Colonic mucosa (tissue), 4 donors: Measurements from ENCODE around the gene FHIT. TPM values are rescaled to one million over a fixed set of nuclear protein-coding genes. Genes with fewer than 3 reads are reported as not detected.
"Not testable (repeated sequence)": the region's sequence is repeated elsewhere in the genome, so short reads cannot be mapped to it uniquely, and the experiment has no call there.

Source experiments
- DNase-seq: peaks from one replicate; pipeline ENCODE4 v3.0.0-alpha.2; 2020
- H3K27ac ChIP-seq: fragments of 200-600 bp; one replicate; pipeline ENCODE4 v1.8.0; 2021
- H3K27me3 ChIP-seq: fragments of 200-600 bp; one replicate; pipeline ENCODE4 v1.8.0; 2021
- H3K36me3 ChIP-seq: fragments of 200-600 bp; one replicate; pipeline ENCODE4 v1.8.0; 2021
- H3K4me1 ChIP-seq: fragments of 200-600 bp; one replicate; pipeline ENCODE4 v1.8.0; 2021; ENCODE audit warnings: mild to moderate bottlenecking
- H3K4me3 ChIP-seq: fragments of 200-600 bp; one replicate; pipeline ENCODE4 v1.8.0; 2021
- H3K9ac ChIP-seq, 2 donors: one replicate each; pipeline ENCODE4 v1.7.0; 2013; ENCODE audit warnings: control low read depth in 2 of 2, low read depth in 2 of 2, low read length in 2 of 2
- H3K9me3 ChIP-seq: fragments of 200-600 bp; one replicate; pipeline ENCODE4 v1.8.0; 2021
- CTCF ChIP-seq: fragments of 200-600 bp; IDR thresholded peaks from one replicate; pipeline ENCODE4 v1.8.0; 2022; ENCODE audit warnings: antibody characterized with exemption, mild to moderate bottlenecking
- intact Hi-C: fragments of 100-400 bp; cut with DNase I; formaldehyde crosslinking; loops from one replicate; pipeline ENCODE4 v1.14.1; 2022
- total RNA-seq, 2 donors: library from RNA; stranded (reverse); fragmentation: NEBNext Ultra II Directional in 1 of 2; extraction: Animal tissue kit (Norgen Biotek cat#: 25700) in 1 of 2; gene quantifications; one replicate each; pipeline ENCODE4 v1.2.1, GENCODE V29; 2021
- donor health status: healthy.
- donor health status: DM: no; HTN: no; CAD: no.
- donor health status: DM: no; HTN: no; CAD: no.

Gene FHIT
- total RNA-seq, 2 donors from 2014 or later: 7.7 to 9.4 TPM

DNA sequence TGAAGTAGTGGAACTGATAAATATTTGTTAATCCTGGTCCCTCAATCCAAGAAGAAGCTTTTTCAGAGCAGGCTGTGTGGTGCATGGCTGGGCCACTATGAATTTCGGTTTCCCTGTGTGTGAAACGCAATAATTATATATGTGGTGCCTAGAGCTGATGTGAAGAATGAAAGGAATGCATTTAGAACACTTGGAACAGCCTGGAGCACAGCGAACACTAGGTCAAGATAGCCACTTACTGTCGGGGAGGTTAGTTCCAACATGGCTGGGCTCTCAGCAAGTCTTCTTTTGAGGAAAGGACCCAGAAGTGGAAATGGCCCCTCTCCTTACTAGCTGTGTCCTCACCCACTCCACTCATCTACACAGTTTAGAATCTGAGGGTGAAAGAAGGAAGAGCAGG, 245.7 kb downstream of the FHIT start:
- no peak for TF ChIP-seq CTCF
- DNase-seq: no peak
- no peaks in the 10 kb centered on the region for H3K27me3 ChIP-seq
- H3K27ac ChIP-seq: no peak overlapping the region
- H3K4me3 ChIP-seq: no peak overlapping the region
- no peak overlapping the region for H3K9ac ChIP-seq
- no peaks in the 10 kb centered on the region for H3K36me3 ChIP-seq
- intact Hi-C loops: no loop called here
- no peaks in the 10 kb centered on the region for H3K4me1 ChIP-seq
- H3K9me3 ChIP-seq: no peaks in the 10 kb centered on the region

DNA sequence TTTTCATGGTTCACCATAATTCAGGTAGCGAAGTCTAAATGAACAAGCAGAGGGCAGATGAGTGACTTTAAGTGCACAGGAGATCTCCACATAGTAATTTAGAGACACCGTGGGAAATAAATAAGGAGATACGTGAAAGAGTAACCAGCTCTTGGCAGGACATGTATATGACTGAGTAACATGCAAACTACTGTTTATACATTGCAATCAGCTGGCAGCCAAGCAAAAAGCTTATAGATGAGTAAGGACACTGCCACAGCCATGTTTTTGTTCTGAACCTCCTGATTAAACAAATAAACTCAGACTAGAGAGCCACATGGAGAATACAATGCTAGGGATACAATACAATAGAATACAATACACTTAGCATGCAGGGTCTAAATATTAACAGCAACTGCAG, 252.4 kb downstream of the FHIT start:
- no peaks in the 10 kb centered on the region for H3K9me3 ChIP-seq
- no peak overlapping the region for H3K27ac ChIP-seq
- H3K9ac ChIP-seq: no peak overlapping the region
- H3K4me3 ChIP-seq: no peak overlapping the region
- no peak for TF ChIP-seq CTCF
- no peaks in the 10 kb centered on the region for H3K27me3 ChIP-seq
- H3K36me3 ChIP-seq: no peaks in the 10 kb centered on the region
- intact Hi-C loops: no loop called here
- no peaks in the 10 kb centered on the region for H3K4me1 ChIP-seq
- no peak for DNase-seq

- Histone ChIP-seq H3K27ac (no peak overlapping the region), H3K4me3 (no peak overlapping the region), H3K9me3 (no peaks in the 10 kb centered on the region), H3K9ac (no peak overlapping the region), H3K27me3 (no peaks in the 10 kb centered on the region), H3K36me3 (no peaks in the 10 kb centered on the region), H3K4me1 (no peaks in the 10 kb centered on the region)
- TF ChIP-seq CTCF: no peak
- intact Hi-C loops: no loop called here
- DNase-seq: no peak
Observed at GRCh38 chr3:60992395-60992794, 258.9 kb downstream of the FHIT start.

DNA sequence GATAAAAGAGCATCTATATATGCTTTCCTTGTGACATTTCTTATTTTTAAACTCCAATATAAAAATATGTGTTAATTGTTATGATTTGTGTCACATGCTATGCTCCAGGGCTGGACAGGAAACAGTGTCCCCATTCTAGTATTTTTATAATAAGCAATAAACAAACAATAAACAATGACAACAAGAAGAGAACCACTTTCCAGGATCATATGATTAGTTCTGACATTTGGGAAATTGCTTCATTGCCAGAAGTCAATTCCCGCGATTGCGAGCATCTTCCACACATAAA, 260.9 kb downstream of the FHIT start:
- H3K9ac ChIP-seq: no peak overlapping the region
- TF ChIP-seq CTCF: no peak
- intact Hi-C loops: no loop called here

DNA sequence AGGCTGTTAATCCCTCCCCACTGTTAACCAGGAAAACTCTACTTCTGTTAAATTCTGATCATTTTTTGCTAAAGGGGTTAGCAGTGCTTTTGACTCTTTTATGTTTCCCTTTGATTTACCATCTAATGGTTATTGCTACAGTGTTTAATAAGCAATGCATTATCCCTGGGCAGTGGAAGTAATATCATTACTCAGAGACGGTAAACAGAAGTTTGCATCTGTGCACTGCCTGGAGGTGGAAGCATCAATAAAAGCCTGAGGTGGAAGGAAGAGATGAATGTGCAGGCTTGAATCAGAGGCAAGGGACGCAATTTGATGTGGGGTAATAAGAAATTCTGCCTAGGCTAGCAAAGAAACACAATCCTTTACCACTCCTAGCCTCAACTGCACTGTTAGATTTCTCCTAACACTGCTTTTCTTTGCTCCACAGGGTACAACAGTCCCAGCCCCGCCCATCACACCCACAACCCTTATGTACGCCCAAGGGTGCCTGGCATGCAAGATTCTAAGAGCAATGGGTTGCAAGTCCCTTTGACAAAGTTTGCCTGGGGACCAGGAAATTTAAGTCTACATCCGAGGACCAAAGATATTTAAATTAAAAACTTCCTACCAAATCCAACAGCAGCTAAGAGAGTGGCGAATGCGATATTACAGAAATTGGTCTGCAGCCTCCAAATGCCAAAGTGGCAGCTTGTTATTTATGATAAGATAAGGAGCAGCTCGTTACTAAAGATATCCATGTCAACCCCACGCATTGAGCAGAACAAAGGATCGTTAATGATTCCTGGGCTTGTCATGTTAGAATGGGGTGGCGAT, 261.4 kb downstream of the FHIT start:
- no peak for TF ChIP-seq CTCF
- Histone ChIP-seq H3K4me1 (no peaks in the 10 kb centered on the region), H3K4me3 (no peak overlapping the region), H3K9me3 (no peaks in the 10 kb centered on the region), H3K27ac (no peak overlapping the region), H3K27me3 (no peaks in the 10 kb centered on the region), H3K36me3 (no peaks in the 10 kb centered on the region), H3K9ac (no peak overlapping the region)
- intact Hi-C loops: no loop called here
- no peak for DNase-seq

More for the DNA sequence above, 260.9 kb downstream of the FHIT start:
- Histone ChIP-seq H3K27me3 (no peaks in the 10 kb centered on the region), H3K4me3 (no peak overlapping the region), H3K36me3 (no peaks in the 10 kb centered on the region), H3K27ac (no peak overlapping the region), H3K4me1 (no peaks in the 10 kb centered on the region), H3K9me3 (no peaks in the 10 kb centered on the region)
- DNase-seq: no peak

DNA sequence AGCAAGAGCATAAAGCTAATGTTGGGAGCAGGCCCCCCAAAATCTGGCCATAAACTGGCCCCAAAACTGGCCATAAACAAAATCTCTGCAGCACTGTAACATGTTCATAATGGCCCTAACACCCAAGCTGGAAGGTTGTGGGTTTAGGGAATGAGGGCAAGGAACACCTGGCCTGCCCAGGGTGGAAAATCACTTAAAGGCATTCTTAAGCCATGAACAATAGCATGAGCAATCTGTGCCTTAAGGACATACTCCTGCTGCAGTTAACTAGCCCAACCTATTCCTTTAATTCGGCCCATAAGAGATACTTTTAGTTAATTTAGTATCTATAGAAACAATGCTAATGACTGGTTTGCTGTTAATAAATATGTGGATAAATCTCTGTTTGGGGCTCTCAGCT, 264.1 kb downstream of the FHIT start:
- intact Hi-C loops, DNase-seq, H3K9me3 ChIP-seq, H3K27me3 ChIP-seq, H3K4me3 ChIP-seq, H3K4me1 ChIP-seq, H3K9ac ChIP-seq, H3K36me3 ChIP-seq, H3K27ac ChIP-seq: not testable (repeated sequence)
